Brain microvascular endothelial cell (primary cell): ENCODE data around the gene VPS51.

ENCODE experiments used
- DNase-seq: peaks from one replicate; pipeline ENCODE4 v3.0.0-alpha.2; 2020
- H3K27ac ChIP-seq: fragments of 250-450 bp; sonication (Bioruptor Pico); 2 replicates; pipeline ENCODE4 v1.5.1; 2020; ENCODE audit warnings: mild to moderate bottlenecking, moderate library complexity
- H3K27me3 ChIP-seq: fragments of 250-450 bp; sonication (Bioruptor Pico); replicated peaks from 2 replicates; pipeline ENCODE4 v1.5.1; 2020; ENCODE audit warnings: mild to moderate bottlenecking
- H3K36me3 ChIP-seq: fragments of 250-450 bp; sonication (Bioruptor Pico); replicated peaks from 2 replicates; pipeline ENCODE4 v1.5.1; 2020; ENCODE audit warnings: mild to moderate bottlenecking
- H3K4me3 ChIP-seq: 2 replicates; pipeline ENCODE4 v1.5.1; 2011; ENCODE audit warnings: low read depth, mild to moderate bottlenecking, control low read depth, low read length, moderate library complexity
- CTCF ChIP-seq: IDR thresholded peaks from 2 replicates; pipeline ENCODE4 v1.5.1; 2011; ENCODE audit warnings: low read depth, mild to moderate bottlenecking, moderate library complexity, low read length, control low read depth, inconsistent platforms; ENCODE audit errors: missing control alignments
- in situ Hi-C: cut with HindIII; loops from 2 replicates; pipeline ENCODE4 v1.10.0; 2017; ENCODE audit warnings: low sequenced_read_pairs, low pct_ligation_motif_present

VPS51 gene

DNA sequence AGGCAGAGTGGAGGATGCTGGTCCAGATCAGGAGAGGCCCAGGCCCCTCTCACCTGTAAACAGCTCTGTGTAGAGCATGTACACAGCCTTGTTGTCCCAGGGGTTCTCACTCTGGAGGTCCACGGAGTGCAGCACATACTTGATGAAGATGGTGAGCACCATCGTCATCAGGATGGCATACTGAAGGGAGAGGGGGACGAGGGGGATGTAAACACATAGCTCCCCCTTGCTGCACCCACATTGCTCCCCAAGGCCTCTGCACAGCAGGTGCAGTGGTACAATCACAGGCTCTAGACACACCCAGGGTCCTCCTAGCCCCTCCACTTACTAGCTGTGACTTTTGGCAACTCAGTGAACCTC, 35.4 kb downstream of the VPS51 start:
- in situ Hi-C loops = no loop called here
- no peak for DNase-seq
- TF ChIP-seq CTCF = no peak
- no peak overlapping the region for H3K4me3 ChIP-seq
- no peaks in the 10 kb centered on the region for H3K27me3 ChIP-seq
- no peak overlapping the region for H3K27ac ChIP-seq
- peaks cover 61% of the 10 kb centered on the region for H3K36me3 ChIP-seq

- H3K27ac ChIP-seq = no peak overlapping the region
- no peaks in the 10 kb centered on the region for H3K27me3 ChIP-seq
- H3K36me3 ChIP-seq = peaks cover 56% of the 10 kb centered on the region
- H3K4me3 ChIP-seq = no peak overlapping the region
- in situ Hi-C loops = no loop called here
- DNase-seq = no peak
- no peak for TF ChIP-seq CTCF
Measured at GRCh38 chr11:65131895-65132237, 35.9 kb downstream of the VPS51 start.

GRCh38 chr11:65132238-65132987, 36.4 kb downstream of the VPS51 start:
- Histone ChIP-seq H3K36me3 (peaks cover 52% of the 10 kb centered on the region), H3K27me3 (no peaks in the 10 kb centered on the region), H3K27ac (no peak overlapping the region), H3K4me3 (no peak overlapping the region)
- no peak for DNase-seq
- no peak for TF ChIP-seq CTCF
- in situ Hi-C loops = no loop called here

DNA sequence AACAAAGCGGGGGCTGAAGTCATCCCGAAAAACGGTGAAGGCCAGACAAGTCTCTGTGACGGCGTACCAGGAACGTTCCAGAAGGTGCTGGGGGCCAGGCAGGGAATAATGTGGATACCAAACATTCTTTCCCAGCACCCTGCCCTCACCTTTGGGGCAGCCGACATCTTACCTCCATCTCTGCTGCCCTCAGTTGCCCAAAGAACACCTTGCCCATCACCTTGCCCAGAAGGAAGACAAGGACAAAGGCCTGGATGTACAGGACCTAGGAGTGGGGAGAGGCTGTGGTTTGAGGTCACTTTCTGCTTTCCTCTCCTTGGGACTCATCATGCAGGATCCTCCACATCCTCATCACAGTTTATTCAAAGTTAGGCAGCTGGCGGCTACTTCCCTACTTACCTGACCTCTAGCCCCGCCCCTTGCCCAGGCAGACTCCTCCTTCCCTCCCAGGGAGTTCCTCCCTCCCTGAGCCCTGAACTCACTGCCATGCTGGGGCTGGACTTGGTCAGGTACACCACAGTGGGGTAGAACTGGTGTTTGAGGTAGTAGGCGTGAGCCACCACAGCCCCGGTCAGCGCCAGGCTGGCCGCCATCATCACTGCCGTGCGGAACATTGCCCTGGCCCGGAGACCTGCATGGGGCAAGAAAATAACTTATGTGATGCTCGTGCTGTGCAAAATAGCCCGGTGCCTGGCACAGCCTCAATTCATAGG, 37.1 kb downstream of the VPS51 start:
- H3K27ac ChIP-seq = peak overlapping the region; percentile 100
- in situ Hi-C loops = no loop called here
- TF ChIP-seq CTCF = no peak
- peaks cover 45% of the 10 kb centered on the region for H3K36me3 ChIP-seq
- peak overlapping the region; percentile 94 for H3K4me3 ChIP-seq
- no peaks in the 10 kb centered on the region for H3K27me3 ChIP-seq
- DNase-seq = no peak

- Histone ChIP-seq H3K27me3 (no peaks in the 10 kb centered on the region), H3K27ac (peak overlapping the region; percentile 100), H3K4me3 (peak overlapping the region; percentile 94), H3K36me3 (peaks cover 40% of the 10 kb centered on the region)
- no peak for TF ChIP-seq CTCF
- in situ Hi-C loops = no loop called here
- no peak for DNase-seq
Measured at GRCh38 chr11:65133724-65134123, 37.7 kb downstream of the VPS51 start.
